HG02610 (cell line): Measurements from ENCODE around the gene NCL.

Experiments used
- ATAC-seq: cut with Tn5 transposase; IDR thresholded peaks from one replicate; pipeline ENCODE4 v1.9.1; 2021; ENCODE audit warnings: mild to moderate bottlenecking, moderate library complexity; ENCODE audit not compliant: unreplicated experiment

NCL gene

GRCh38 chr2:231463698-231464575 lies at the start of gene NCL:
Gene NCL (minus strand): TSS chr2:231464484. CDS start chr2:231464353, 131 bp downstream.
- ATAC-seq: peak; percentile 90

DNA sequence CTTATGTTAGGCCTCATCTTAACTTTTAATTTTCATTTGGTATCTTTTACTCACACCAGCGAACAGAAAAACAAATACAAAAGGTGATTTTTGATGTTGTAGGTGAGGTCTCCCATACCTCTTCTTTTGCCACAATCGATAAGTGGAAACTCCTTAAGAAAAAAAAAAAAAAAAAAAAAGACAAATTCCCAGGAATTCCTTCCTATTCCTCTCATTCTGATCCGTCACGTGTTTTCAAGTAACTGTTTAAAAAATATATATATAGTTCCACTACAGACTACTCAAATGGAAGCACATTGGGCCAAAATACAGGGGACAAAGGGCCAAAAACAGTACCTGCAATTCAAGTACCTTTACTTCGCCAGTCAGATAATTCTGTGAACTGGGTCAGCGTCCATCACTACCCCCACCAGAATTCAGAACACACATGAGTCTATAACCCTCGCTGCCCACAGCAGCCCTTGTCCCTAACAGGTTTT lies 49.5 kb upstream of the NCL start:
- no peak for ATAC-seq

DNA sequence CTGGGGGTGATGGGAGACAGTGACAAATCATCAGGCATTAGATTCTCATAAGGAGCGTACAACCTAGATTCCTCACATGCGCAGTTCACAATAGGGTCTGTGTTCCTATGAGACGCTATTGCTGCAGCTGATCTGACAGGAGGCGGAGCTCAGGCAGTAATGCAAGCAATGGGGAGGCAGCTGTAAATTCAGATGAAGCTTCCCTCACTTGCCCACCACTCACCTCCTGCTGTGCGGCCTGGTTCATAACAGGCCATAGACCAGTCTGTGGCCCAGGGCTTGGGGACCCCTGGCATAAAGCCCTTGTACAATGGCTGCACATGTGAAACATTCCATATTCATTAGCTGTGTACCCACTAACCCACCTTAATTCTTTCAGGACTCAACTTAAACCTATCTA lies 47.9 kb upstream of the NCL start:
- no peak for ATAC-seq

- ATAC-seq: no peak
Measured at GRCh38 chr2:231503766-231504165, 39.5 kb upstream of the NCL start.

DNA sequence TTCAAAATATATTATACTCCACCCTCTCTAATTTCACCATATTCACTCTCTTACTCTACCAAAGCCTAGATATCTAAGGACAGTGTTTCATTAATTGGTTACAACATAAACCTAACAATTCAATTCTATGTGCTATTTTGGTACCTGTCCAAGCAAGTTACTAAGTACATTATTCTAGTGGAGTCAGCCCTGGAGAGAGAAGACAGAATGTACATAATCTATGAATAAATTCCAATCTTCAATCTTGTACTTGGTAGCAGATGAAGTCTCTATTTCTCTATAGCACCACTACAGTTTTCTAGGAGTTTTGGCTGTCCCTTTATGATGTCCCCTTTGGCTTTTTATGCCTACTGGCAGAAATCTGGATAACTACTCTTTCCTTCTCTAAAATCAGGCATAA lies 38.3 kb upstream of the NCL start:
- no peak for ATAC-seq

DNA sequence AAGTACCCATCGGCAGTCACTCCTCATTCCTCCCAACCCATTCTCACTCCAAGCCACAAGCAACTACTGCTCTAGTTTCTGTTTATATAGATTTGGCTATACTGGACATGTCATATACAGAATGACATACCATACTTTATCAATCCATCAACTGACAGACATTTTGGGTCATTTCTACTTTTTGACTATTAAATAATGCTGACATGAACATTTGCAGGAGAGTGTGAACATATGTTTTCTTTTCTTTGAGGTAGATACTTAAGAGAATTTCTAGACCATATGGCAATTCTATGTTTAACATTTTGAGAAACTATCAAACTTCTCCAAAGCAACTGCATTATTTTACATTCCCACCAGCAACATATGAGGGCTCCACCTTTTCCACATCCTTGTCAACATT lies 33.4 kb upstream of the NCL start:
- ATAC-seq: no peak

GRCh38 chr2:231494669-231495068 lies 30.4 kb upstream of the NCL start:
- no peak for ATAC-seq

GRCh38 chr2:231490801-231491200 lies 26.5 kb upstream of the NCL start:
- no peak for ATAC-seq

DNA sequence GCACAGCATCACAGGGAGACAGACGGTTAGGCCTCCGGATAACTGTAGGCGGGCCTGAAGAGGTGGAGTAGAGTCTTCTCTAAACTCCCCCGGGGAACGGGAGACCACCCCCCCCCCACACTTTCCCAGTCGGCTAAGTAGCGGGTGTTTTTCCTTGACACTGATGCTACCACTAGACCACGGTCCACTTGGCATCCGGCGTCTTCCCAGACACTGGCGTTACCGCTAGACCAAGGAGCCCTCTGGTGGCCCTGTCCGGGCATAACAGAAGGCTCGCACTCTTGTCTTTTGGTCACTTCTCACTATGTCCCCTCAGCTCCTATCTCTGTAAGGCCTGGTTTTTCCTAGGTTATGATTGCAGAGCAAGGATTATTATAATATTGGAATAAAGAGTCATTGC lies 25.7 kb upstream of the NCL start:
- ATAC-seq: no peak

GRCh38 chr2:231488331-231488730 lies 24.0 kb upstream of the NCL start:
- ATAC-seq: no peak

- no peak for ATAC-seq
Measured at GRCh38 chr2:231486851-231487596, 22.7 kb upstream of the NCL start.

DNA sequence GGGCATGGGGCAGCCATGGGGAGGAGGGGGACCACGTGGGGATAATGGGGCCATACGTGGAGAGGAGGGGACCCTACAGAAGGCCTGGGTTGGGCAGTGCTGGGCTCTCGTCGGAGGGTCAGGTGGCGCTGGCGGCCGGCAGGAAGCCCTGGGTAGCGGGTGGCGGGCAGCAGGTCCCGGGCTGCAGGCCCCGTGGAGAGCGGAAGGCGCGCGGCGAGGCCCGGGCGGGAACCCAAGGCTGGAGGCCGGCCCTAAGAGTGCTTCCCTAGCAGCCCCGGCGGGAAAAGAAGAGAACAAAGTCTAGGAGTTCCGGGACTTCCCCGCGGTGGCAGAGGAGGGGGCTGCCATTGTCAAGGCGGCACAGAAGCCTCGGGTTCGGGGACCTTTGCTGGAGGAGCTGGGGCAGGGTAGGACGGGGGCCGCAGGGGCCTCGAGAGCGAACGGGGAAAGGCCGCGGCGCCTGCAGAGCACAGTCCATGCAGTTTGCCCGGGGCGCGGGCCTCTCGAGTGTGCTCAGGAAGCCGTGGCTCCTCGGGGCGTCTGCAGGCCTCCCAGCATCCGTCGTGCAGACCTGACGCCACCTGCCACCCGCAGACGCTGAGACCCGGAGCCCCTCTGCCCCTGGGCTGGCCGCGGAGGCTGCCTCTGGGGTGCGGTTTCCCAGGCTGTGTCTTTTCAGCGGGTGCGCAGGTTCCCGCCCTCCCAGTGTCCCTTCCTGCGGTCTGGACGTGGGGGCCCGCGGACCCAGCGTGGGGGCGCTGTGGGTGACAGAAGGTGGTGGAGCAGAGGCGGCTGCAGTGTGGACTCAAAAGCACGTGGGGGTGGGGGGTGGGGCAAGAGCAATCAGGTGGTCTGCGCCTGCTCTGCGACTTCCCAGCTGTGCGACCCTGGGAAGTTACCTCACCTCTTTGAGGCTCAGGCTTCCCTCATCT lies 19.4 kb upstream of the NCL start:
- peak; percentile 10 for ATAC-seq

DNA sequence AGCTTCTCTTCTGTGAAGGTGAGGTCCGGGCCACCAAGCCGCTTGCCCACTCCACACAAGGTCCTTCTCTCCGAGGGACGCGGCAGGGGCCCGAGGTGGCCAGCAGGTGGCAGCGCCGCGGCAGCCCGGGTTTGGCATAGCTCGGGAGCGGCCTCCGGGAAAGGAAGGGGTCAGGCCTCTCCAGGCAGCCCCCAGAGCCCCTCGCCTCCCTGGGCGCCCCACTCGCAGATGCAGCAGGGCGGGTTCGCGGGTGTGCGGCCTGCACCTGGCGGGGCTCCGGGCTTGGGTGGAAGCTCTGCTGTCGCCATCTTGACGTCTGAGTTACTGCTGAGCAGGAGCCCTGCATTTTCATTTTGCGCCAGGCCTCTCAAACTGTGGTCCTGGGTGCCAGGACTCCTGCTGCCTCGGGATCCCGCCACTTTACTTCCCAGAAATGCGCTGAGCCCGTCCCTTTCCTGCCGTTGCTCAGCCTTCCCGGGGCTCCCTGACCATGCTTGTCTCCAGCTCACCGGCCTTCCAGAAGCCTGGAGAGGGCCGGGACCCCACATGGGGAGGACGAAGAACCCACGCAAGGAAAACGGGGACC lies 18.6 kb upstream of the NCL start:
- peak; percentile 76 for ATAC-seq

- ATAC-seq: no peak
Measured at GRCh38 chr2:231480781-231481180, 16.5 kb upstream of the NCL start.

DNA sequence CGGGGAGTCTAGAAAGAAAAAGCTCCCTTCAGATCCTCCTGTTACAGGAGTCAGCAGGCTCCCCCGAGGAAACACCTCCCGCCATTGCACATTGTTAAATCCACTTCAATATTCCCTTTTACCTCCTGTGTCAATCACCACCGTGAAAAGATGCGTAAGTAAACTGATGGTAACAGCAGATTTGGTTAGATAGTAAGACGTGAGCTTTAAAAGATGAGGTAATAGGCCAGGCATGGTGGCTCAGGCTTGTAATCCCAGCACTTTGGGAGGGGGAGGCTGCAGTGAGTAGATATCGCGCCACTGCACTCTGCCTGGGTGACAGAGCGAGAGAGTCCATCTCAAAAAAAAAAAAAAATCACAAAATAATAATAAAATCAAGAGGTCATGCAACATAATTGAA lies 15.2 kb upstream of the NCL start:
- ATAC-seq: no peak

GRCh38 chr2:231476920-231477319 lies 12.6 kb upstream of the NCL start:
- no peak for ATAC-seq

- no peak for ATAC-seq
Measured at GRCh38 chr2:231475965-231476364, 11.7 kb upstream of the NCL start.

DNA sequence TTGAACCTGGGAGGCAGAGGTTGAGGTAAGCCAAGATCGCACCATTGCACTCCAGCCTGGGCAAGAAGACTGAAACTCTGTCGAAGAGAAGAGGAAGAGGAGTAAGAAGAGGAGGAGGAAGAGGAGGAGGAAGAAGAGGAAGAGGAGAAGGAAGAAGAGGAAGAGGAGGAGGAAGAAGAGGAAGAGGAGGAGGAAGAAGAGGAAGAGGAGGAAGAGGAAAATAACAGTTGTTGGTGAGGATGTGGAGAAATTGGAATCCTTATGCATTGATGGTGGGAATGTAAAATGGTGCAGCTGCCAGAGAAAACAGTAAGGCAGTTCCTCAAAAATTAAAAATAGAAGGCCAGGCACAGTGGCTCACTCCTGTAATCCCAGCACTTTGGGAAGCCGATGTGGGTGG lies 8.5 kb upstream of the NCL start:
- ATAC-seq: no peak

DNA sequence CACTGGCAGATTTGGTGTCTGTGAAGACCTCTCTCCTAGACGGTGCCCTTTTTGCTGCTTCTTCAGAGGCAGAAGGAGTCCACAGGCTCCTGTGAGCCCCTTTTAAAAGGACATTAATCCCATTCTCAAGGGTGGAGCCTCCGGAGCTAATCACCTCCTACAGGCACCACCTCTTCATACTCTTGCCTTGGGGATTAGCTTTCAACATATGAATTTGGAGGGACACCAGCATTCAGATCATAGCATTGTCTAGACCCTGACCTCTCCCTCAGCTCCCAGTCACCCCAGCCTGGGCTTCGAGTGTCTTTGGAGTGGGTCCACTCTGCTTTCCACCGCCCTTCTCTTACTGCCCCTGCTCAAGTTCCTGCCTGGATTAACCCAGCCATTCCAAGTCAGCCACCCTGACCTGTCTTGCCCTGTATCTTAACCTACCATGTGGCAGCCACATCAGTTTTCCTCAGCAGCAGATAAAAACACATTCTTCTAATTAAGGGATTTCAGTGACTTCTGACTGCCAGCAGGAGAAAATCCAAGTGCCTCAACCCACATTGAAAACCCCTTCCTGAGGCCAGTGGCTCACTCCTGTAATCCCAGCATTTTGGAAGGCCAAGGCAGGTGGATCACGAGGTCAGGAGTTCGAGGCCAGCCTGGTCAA lies 6.1 kb upstream of the NCL start:
- ATAC-seq: no peak

- no peak for ATAC-seq
Measured at GRCh38 chr2:231469583-231469950, 5.3 kb upstream of the NCL start.
